SK-N-MC (cell line): ENCODE results near the gene HOXB7.

Experiments
- EZH2 ChIP-seq: fragments of 200-600 bp; sonication (generic); IDR thresholded peaks from one replicate; pipeline ENCODE4 v1.6.1; 2017; ENCODE audit warnings: antibody characterized with exemption
- FOXP2 ChIP-seq: optimal IDR thresholded peaks from 2 replicates; pipeline ENCODE3; 2011; ENCODE audit warnings: mild to moderate bottlenecking, moderate library complexity; ENCODE audit not compliant: insufficient read depth; ENCODE audit errors: extremely low read length, control extremely low read depth

DNA sequence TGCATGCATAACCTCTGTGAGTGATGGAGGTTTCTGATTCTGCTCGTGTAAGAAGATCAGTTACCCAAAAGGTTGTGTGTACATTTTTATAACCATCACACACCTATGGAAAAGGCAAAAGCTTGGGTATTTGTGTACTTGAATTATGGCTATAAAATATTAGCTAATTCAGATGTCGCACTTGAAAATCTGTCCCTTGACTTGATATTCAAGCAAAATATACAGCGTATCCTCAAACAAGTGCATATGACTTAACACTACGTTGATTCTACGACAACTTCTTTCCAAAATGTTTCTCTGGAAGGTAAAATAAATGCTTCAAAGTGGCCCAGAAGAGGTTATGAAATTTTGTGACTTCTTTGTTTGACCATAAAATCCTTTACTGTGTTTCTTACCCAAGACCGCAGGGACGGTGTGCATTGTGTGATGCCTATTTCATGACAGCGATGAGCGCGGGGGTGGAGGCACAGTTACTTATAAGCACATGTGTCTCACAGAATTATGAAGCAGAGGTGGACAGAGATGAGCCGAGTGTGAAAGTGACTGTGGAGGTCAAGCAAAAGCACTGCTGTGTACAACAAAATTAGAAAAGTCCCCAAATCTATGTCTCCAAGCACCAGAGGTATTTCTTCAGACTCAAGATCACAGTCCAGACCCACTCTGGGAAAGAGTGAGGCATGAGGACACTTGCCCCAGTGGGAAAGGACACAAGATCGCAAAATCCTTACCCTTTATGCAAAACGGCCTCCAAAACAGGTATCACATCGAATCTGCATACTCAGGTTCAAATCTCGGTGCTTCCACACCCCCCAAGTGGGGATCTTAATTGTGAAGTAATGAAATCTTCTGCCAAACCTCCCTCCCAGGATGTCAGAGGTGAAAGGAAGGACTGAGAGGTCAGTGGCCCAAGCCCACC, 19.4 kb upstream of the HOXB7 start:
- TF ChIP-seq EZH2 (no peak), FOXP2 (no peak)
